T follicular helper cell (primary cell): ENCODE results near the gene SMAD3.

ENCODE experiments used
- DNase-seq: peaks from one replicate; pipeline ENCODE4 v3.0.0-alpha.2; 2020; ENCODE audit warnings: low read depth

SMAD3 gene

DNA sequence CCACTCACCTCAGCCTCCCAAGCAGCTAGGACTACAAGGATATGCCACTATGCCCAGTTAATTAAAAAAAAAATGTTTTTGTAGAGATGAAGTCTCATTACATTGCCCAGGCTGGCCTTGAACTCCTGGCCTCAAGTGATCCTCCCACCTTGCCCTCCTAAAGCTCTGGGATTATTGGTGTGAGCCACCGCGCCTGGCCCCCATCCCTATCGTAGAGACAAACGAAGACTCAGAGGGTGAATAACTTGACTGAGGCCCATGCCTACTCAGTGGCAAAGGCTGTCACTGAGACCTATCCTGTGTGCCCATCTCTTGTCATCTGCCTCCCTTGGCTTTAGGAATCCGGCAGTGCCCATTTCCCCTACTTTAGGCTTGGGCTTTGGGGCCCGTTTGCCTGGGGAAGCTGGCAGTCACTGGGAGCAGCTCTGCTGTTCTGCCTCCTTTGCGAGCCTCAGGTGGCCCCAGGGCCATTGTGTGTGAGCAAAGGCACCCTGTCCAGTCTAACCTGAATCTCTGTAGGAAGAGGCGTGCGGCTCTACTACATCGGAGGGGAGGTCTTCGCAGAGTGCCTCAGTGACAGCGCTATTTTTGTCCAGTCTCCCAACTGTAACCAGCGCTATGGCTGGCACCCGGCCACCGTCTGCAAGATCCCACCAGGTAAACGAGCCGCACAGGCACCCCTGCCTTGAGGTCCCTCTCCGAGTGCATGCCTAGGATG, 119.0 kb downstream of the SMAD3 start:
- no peak for DNase-seq

DNA sequence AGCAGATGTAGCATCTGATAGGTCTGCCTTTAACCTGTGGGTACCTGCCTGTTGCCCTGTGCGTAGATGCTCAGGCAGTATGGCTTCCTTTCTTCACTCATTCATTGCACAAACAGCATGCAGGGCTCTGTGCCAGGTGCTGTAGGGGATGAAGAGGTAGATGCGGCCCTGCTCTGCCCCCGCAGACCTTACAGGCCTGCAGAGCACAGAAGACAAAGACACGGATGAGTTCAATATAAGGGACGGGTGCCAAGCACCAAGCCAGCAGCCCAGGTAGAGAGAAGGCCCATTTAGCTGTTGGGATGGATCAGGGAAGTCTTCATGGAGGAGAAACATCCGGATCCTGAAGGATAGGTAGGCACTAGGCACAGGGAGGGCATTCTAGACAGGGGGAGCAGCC, 119.6 kb downstream of the SMAD3 start:
- DNase-seq: no peak

DNA sequence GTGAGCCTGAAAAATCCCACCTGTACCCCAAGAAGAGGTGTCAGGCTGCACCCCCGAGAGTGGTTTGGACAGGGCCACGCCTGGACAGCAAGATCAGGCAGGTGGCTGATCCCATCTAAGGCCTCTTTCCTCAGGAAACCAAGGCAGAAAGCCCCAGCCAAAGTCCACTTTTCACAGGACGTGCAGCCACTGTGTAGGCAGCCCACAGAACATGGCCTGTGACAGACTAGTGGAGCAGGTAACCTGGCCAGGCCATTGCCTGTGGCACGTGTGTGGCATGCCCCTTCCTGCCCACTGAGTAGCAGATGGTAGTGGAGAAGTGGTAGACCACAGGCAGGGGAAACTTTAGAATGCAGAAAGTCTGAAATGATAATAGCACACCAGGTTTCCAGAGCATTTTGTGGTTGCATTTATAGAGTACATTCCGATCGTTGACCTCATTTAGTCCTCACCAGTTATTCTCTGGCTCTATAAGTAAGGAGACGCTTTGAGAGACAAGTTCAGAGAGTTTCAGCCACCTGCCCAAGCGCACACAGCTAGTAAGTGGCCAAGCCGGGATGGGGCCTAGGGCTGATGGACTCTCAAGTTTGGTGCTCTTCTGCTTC, 120.3 kb downstream of the SMAD3 start:
- DNase-seq: no peak

DNA sequence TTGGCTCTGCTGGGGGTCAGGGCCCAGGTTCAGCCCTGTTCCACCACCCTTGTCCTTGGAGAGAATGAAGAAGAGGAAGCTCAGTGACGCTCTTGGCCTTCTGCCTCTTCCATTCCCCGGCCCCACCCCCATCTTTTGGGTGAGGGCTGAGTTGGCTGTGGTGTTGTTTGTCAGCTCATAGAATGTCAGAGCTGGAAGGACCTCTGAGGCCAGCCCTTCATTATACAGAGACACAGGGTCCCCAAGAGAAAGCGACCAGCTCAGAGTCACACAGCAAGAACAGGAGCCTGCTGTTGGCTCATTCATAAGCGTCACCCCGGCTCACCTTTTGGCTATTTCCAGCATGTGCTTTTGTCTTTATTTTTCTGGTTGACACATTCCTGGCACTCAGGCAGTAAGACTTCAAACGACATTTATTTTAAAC, 120.8 kb downstream of the SMAD3 start:
- no peak for DNase-seq

DNA sequence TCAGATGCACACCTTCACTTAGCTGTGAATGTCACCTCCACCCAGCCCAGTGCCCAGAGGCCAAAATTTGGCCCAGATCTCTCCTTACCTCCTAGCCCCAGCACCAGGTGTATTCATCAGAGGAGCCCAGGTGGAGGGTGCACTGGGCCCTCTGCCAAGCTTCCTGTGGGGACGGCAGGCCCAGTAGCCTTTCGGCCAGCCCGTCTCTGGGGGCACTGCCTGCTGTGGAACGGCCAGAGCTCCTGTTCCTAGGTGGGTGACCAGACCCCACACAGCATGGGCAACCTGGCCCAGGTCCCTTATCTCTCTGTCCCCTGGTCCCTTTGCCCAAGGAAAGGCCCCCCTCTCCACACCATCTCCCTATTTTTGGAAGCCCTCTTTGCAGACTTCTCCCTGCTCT, 121.3 kb downstream of the SMAD3 start:
- no peak for DNase-seq

DNA sequence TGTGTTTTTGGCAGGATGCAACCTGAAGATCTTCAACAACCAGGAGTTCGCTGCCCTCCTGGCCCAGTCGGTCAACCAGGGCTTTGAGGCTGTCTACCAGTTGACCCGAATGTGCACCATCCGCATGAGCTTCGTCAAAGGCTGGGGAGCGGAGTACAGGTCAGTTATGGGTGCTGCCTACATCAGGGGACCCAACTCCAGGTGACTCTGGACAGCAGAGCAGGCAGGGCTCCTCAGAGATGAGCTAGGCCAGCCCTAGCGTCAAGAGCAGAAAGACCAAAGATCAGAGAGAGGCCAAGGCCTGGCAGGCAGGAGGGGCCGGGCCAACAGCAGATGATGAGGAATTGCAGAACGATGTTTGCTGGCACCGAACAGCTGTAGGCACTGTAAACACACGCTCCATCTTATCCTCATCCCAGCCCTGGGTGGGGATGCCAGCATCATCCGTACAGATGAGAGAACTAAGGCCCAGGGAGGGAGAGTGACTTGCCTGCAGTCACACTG, 122.0 kb downstream of the SMAD3 start:
- no peak for DNase-seq

DNA sequence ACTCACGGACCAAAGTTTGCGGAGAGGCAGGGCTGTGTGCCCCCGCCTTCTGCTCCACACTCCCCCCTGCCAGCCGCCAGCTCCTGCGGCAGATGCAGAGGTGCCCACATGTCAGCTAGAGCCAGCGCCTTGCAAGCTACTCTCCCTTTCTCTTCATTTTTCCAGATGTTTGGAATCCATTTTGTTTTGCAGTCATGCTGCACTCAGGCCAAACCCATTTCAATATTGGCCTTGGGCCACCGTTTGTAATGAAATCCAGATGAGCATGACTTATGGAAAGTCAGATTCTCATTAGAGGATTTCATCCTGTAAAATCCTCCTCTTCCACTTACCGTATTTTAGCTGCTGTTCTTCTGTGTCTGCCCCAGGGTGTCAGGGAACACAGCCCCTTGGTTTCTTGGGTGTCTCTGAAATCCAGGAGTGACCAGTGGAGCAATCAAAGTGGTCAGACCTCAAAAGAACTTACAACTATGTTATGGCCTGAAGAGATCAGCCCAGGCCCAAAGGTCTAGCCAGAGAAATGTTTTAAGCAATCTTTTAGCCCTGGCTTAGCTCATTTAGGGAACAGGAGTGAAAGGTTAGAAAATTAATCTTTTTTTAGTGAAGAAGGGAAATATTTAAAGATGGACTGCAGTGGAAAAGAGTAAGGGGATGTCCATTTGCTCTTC, 123.3 kb downstream of the SMAD3 start:
- DNase-seq: no peak

DNA sequence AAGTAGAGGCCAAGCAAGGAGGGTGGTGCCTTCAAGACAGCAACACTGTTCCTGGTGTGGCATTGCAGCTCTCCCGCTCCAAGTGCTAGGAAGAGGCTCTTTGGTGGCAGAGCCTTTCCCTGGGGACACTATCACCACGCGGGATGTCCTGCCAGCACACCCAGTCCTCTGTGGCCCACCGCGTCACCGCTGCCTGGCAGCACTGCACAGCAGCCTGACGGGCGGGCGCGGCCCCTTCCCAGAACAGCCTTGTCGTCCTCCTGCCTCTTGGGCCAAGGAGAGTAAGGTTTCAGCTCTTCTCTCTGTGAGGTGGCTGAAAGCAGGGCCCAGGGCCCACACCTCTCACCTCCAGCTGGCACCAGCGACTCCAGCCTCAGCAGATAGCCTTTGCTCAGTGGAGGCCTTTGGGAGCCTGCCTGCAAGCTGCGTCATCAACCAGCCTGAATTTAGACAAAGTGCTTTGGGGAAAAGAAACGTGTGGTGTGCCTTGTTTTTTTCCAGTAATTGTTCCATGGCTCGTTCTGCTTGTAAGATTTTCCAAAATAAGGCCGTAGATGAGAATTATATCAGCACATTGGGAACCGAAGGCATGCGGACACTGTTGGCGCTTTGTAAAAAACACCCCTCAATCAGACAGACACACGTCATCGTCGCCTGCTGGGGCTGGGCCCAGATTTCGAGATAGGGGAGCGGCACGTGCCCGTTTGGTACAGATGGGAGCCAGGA, 124.1 kb downstream of the SMAD3 start:
- no peak for DNase-seq

DNA sequence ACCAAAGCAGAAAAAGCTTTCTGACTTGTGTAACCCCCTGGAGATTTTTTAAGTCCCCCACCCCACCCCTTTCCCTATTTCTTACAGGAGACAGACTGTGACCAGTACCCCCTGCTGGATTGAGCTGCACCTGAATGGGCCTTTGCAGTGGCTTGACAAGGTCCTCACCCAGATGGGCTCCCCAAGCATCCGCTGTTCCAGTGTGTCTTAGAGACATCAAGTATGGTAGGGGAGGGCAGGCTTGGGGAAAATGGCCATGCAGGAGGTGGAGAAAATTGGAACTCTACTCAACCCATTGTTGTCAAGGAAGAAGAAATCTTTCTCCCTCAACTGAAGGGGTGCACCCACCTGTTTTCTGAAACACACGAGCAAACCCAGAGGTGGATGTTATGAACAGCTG, 124.9 kb downstream of the SMAD3 start:
- DNase-seq: no peak

DNA sequence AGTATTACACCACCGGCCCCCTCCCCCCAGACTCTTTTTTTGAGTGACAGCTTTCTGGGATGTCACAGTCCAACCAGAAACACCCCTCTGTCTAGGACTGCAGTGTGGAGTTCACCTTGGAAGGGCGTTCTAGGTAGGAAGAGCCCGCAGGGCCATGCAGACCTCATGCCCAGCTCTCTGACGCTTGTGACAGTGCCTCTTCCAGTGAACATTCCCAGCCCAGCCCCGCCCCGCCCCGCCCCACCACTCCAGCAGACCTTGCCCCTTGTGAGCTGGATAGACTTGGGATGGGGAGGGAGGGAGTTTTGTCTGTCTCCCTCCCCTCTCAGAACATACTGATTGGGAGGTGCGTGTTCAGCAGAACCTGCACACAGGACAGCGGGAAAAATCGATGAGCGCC, 125.4 kb downstream of the SMAD3 start:
- DNase-seq: no peak

DNA sequence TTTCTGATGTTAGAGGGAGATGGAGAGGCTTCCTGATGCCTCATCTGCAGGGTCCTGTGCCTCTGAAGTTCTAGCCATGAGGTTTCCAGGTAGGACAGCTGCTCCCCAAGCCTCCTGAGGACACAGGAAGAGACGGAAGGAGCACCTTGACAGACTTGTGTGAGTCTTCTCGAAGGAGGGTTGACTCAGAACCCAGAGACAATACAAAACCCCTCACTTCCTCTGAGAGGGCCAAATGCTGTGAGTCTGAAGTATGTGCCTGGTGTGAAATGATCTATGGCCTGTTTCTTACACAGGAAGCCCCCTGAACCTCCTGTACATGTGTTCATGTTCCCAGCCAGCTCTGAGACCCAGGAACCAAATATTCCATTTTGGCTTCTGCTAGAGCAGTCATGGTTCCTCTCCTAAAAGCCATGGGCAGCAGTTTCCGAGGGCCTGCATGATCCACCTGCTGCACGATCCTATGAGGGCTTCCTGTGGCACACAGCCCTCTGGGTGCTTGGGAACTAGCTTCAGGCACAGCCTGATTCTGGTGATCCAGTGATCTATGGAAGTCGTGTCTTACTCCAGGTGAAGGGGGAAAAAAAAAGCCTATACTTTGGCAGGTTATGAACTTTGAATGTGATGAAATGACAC, 126.9 kb downstream of the SMAD3 start:
- no peak for DNase-seq

DNA sequence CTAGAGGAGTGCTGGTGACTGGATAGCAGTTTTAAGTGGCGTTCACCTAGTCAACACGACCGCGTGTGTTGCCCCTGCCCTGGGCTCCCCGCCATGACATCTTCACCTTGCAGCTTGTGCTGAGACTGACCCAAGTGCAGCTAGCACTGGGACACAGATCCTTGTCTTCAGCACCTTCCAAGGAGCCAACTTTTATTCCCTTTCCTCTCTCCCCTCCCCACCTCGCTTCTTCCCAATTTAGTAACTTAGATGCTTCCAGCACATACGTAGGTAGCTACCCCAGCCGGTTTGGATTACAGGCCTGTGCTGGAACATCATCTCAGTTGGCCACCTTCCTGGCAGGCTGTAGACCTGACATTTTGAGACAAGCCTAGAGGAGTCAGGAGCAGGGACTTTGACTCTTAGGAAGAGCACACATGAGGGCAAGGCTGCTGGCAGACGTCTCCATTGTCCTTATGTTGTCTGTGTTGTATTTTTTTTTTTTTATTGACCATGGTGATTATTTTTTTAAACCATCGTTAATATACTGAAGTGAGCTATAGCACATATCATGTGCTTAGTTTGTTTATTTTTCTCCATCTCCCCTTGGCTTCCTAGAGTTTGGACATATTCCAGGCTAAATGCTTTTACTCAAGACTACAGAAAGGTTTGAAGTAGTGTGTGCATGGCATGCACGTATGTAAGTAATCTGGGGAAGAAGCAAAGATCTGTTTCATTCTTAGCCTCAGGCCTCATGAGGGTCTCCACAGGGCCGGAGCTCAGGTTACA, 128.0 kb downstream of the SMAD3 start:
- no peak for DNase-seq

DNA sequence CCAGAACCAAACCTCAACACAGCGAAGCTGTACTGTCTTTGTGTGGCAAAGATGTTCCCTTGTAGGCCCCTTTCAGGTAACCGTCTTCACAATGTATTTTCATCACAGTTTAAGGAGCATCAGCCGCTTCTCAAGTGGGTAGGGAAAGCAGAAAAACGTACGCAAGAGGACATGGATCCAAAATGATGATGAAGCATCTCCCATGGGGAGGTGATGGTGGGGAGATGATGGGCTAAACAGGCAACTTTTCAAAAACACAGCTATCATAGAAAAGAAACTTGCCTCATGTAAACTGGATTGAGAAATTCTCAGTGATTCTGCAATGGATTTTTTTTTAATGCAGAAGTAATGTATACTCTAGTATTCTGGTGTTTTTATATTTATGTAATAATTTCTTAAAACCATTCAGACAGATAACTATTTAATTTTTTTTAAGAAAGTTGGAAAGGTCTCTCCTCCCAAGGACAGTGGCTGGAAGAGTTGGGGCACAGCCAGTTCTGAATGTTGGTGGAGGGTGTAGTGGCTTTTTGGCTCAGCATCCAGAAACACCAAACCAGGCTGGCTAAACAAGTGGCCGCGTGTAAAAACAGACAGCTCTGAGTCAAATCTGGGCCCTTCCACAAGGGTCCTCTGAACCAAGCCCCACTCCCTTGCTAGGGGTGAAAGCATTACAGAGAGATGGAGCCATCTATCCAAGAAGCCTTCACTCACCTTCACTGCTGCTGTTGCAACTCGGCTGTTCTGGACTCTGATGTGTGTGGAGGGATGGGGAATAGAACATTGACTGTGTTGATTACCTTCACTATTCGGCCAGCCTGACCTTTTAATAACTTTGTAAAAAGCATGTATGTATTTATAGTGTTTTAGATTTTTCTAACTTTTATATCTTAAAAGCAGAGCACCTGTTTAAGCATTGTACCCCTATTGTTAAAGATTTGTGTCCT, 129.0 kb downstream of the SMAD3 start:
- no peak for DNase-seq

DNA sequence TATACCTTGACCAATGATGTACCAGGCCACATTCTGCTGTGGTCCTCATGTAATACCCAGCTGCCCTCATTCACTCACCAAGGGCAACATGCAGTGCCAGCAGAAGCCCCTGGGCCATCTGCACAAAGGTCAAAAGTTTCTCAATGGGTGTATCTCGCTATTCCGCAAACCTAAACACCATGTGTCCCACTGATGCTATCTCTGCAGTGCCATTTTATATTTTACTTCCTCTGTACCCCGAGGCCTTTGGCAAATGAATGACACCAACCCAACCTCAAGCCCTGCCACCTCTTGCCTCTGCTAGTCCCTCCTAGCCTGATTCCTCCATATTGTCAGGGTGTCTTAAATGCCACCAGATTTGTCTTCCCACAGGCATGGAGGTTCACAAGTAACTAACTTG, 129.9 kb downstream of the SMAD3 start:
- DNase-seq: no peak

DNA sequence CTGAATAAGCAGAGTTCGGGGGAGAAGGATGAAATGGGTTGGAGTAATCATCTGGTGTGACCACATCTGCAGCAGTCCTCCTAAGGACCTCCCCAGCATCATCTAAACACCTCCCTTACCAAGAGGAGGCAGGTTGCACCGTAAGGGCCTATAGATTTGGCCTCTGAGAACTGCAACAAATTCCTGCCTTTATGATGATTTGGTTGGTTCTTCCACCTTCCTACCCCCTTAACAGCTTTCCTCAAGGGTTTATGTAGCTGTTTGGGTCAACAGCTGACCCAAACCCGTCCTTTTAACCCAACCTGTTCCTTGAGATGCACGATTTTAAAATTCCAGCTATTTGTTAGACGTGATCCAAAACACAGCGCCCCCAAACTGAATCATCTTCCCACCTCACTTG, 130.8 kb downstream of the SMAD3 start:
- no peak for DNase-seq

DNA sequence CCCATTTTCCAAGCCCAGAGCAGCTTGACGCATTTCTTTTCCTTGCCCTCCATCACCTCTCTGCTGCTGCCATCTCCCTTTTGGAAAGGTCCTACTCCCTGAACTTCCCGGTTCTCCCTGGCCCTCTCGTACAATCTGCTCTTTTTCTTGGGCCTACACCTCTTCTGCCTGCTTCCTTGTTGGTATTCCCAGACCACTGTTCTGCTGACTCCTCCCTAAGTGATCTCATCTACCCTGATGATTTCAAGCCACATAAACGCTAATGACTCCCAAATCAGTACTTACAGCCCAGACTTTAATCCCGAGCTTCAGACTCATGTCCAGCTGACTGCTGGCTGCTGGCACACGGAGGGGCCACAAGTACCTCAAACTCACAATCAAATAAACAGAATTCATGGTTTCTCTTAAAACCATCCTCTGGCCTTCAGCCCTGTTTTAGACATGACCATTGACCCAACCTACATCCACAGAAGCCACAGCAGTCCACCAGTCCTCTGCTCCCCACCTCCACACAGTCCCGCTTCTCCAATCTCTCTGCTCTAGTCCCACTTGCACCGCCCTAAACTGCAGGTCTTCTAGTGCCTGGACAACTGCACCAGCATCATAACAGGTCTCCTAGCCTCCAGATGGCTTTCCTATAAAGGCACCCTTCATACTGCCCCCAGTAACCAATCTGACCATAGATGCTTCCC, 131.4 kb downstream of the SMAD3 start:
- no peak for DNase-seq

DNA sequence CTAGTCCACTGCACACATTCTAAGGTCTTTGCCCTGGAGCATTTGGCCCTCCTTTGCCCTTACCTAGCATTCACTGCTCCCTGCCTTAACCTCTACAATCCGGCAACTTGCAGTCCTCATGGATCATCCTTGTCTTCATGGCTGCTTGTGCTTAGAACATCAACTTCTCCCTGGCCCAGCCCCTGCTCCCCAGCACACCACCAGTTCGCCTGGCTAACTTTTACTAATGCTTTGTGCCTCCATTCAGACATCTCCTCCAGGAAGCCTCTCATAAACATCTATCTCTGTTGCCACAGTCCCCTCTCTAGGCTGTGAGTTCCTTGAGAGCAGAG, 131.9 kb downstream of the SMAD3 start:
- DNase-seq: no peak

DNA sequence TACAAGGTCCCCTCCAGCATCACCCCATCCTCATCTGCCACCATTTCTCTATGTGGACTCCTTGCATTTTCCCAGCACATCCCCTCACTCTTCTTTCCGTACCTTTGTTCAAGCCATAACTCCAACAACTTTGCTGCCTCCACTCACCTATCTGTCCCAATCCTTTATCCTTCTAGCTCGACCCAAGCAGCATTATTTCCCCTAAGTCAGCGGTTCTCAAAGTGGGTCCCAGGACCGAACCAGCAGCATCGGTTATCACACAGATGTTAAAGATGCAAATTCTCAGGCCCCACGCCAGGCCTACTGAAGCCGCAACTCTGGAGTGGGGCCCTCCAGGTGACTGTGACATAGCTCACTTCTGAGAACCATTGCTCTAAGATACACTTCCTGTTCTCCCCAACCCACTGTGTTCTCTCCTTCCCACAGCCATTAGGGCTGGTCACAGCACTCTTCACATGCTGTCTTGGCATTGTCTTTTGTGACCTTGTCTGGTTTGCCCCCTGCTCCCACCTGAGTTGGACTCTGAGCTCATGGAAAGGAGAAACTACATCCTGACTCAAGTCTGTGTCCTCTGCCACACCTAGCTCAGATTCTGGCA, 132.9 kb downstream of the SMAD3 start:
- DNase-seq: no peak

DNA sequence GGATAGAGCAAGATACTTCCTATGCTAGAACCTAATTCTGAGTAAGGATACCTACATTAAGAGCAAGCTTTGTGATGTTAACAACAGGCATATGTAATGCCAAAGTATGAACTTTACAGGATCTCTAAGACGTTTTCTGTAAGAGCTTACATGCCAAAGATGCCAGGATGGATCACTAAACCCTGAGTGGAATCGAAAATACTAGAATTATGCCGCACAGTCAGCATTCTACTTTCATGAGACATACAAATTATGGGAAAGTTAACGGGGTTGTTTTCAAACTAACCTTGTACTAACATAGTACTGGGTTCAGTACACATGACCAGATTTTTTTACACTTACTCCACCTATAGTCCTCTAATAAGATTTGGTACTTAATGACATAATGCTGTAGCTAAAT, 134.0 kb downstream of the SMAD3 start:
- DNase-seq: no peak
